Fibroblast of the aortic adventitia (primary cell): ENCODE results near the gene BTBD8. TPM values are rescaled to one million over a fixed set of nuclear protein-coding genes. Genes with fewer than 3 reads are reported as not detected.

Experiments
- DNase-seq: peaks from one replicate; pipeline ENCODE4 v3.0.0-alpha.2; 2010; ENCODE audit warnings: low read depth
- H3K4me3 ChIP-seq: 2 replicates; pipeline ENCODE4 v1.5.1; 2011; ENCODE audit warnings: low read depth, mild to moderate bottlenecking, control low read depth, low read length, moderate library complexity
- total RNA-seq: library from RNA; depleted of rRNA; stranded (reverse); fragments of >200 nt; gene quantifications from 2 replicates; pipeline ENCODE4 v1.2.3, GENCODE V29; 2012; ENCODE audit warnings: low replicate concordance
- TF ChIP-seq, protein P1 (sequence below): IDR thresholded peaks from 2 replicates; pipeline ENCODE4 v1.5.1; 2011; ENCODE audit warnings: mild to moderate bottlenecking, low read length, control low read depth, inconsistent platforms; ENCODE audit not compliant: insufficient read depth

The BTBD8 gene
- total RNA-seq, 1 donor: 5.2 TPM

GRCh38 chr1:92087542-92087941 lies 7.4 kb downstream of the BTBD8 start:
- no peak for DNase-seq
- TF ChIP-seq, protein P1, sequence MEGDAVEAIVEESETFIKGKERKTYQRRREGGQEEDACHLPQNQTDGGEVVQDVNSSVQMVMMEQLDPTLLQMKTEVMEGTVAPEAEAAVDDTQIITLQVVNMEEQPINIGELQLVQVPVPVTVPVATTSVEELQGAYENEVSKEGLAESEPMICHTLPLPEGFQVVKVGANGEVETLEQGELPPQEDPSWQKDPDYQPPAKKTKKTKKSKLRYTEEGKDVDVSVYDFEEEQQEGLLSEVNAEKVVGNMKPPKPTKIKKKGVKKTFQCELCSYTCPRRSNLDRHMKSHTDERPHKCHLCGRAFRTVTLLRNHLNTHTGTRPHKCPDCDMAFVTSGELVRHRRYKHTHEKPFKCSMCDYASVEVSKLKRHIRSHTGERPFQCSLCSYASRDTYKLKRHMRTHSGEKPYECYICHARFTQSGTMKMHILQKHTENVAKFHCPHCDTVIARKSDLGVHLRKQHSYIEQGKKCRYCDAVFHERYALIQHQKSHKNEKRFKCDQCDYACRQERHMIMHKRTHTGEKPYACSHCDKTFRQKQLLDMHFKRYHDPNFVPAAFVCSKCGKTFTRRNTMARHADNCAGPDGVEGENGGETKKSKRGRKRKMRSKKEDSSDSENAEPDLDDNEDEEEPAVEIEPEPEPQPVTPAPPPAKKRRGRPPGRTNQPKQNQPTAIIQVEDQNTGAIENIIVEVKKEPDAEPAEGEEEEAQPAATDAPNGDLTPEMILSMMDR: no peak
- H3K4me3 ChIP-seq: no peak overlapping the region

GRCh38 chr1:92091625-92092024 lies 11.5 kb downstream of the BTBD8 start:
- H3K4me3 ChIP-seq: no peak overlapping the region
- TF ChIP-seq, protein P1: no peak
- no peak for DNase-seq

- DNase-seq: no peak
- TF ChIP-seq, protein P1: no peak
- no peak overlapping the region for H3K4me3 ChIP-seq
Observed at GRCh38 chr1:92094090-92094489, 13.9 kb downstream of the BTBD8 start.

GRCh38 chr1:92094595-92094994 lies 14.4 kb downstream of the BTBD8 start:
- H3K4me3 ChIP-seq: no peak overlapping the region
- no peak for DNase-seq
- TF ChIP-seq, protein P1: no peak

DNA sequence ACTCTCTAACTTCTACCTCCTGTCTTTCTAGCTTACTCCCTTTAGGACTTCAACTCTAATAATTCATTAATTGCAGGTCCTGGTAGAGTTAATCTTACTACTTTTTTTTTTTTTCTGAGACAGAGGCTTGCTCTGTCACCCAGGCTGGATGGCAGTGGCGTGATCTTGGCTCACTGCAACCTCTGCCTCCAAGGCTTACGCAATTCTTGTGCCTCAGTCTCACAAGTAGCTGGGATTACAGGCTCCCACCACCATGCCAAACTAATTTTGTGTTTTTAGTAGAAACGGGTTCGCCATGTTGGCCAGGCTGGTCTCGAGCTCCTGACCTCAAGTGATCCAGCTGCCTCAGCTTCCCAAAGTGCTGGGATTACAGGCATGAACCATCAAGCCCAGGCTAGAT lies 15.7 kb downstream of the BTBD8 start:
- no peak for DNase-seq
- H3K4me3 ChIP-seq: no peak overlapping the region
- TF ChIP-seq, protein P1: no peak

DNA sequence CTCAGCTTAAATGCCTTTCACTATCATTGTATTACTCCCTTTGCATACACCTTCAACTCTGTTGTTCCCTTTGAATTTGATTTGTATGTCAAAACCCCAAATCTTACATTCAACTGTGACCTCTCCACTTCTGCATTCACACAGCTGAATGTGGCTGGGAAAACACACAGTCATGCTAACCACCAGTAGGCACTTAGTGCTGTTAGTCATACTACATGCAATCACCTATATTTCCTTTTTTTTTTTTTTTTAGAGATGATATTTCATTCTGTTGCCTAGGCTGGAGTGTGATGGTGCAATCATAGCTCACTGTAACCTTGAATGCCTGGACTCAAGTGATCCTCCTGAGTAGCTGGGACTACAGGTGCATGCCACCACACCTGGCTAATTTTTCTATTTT lies 16.2 kb downstream of the BTBD8 start:
- TF ChIP-seq, protein P1: no peak
- no peak for DNase-seq
- H3K4me3 ChIP-seq: no peak overlapping the region

- TF ChIP-seq, protein P1: no peak
- no peak for DNase-seq
- no peak overlapping the region for H3K4me3 ChIP-seq
Observed at GRCh38 chr1:92105546-92106081, 25.5 kb downstream of the BTBD8 start.
